Ishikawa (cell line): Measurements from ENCODE around the gene ABCB9.

Source experiments
- CREB1 ChIP-seq: IDR thresholded peaks from 2 replicates; pipeline ENCODE4 v1.6.1; 2012; ENCODE audit warnings: low read depth
- EGR1 ChIP-seq: IDR thresholded peaks from 2 replicates; pipeline ENCODE4 v1.6.1; 2012
- EP300 ChIP-seq: IDR thresholded peaks from 2 replicates; pipeline ENCODE4 v1.6.1; 2012; ENCODE audit warnings: borderline replicate concordance
- RAD21 ChIP-seq: IDR thresholded peaks from 2 replicates; pipeline ENCODE4 v1.6.1; 2012; ENCODE audit warnings: low read depth
- TAF1 ChIP-seq: IDR thresholded peaks from 2 replicates; pipeline ENCODE4 v1.6.1; 2012; ENCODE audit warnings: low read depth, mild to moderate bottlenecking
- TEAD4 ChIP-seq: IDR thresholded peaks from 2 replicates; pipeline ENCODE4 v1.6.1; 2012
- TF ChIP-seq, protein P1 (sequence below): IDR thresholded peaks from 2 replicates; pipeline ENCODE4 v1.6.1; 2012
- TF ChIP-seq, protein P2 (sequence below): IDR thresholded peaks from 2 replicates; pipeline ENCODE4 v1.6.1; 2012; ENCODE audit warnings: low read depth, mild to moderate bottlenecking

DNA sequence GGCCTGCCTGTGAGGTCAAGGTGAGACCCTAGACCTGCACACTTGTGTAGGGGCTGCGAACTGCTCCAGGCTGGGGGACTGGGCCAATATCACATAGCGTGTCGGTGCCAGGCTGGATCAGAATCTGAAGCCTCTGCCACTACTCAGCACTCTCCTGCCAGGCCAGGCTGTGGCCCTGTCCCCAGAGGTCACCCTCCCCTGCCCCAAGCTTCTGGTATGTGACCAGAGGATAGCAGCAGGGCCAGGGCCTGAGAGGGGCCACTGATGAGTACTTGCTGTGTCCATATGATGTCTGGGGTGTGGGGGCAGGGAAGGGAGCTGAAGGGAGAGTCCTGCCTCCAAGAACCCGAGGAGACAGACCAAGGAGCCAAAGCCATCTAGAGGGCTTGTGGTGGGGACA lies 32.1 kb upstream of the ABCB9 start:
- TF ChIP-seq, protein P1, sequence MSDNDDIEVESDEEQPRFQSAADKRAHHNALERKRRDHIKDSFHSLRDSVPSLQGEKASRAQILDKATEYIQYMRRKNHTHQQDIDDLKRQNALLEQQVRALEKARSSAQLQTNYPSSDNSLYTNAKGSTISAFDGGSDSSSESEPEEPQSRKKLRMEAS: no peak
- no peak for TF ChIP-seq EP300
- no peak for TF ChIP-seq TAF1
- TF ChIP-seq RAD21: no peak
- TF ChIP-seq CREB1: no peak
- no peak for TF ChIP-seq EGR1
- TF ChIP-seq TEAD4: no peak
- TF ChIP-seq, protein P2, sequence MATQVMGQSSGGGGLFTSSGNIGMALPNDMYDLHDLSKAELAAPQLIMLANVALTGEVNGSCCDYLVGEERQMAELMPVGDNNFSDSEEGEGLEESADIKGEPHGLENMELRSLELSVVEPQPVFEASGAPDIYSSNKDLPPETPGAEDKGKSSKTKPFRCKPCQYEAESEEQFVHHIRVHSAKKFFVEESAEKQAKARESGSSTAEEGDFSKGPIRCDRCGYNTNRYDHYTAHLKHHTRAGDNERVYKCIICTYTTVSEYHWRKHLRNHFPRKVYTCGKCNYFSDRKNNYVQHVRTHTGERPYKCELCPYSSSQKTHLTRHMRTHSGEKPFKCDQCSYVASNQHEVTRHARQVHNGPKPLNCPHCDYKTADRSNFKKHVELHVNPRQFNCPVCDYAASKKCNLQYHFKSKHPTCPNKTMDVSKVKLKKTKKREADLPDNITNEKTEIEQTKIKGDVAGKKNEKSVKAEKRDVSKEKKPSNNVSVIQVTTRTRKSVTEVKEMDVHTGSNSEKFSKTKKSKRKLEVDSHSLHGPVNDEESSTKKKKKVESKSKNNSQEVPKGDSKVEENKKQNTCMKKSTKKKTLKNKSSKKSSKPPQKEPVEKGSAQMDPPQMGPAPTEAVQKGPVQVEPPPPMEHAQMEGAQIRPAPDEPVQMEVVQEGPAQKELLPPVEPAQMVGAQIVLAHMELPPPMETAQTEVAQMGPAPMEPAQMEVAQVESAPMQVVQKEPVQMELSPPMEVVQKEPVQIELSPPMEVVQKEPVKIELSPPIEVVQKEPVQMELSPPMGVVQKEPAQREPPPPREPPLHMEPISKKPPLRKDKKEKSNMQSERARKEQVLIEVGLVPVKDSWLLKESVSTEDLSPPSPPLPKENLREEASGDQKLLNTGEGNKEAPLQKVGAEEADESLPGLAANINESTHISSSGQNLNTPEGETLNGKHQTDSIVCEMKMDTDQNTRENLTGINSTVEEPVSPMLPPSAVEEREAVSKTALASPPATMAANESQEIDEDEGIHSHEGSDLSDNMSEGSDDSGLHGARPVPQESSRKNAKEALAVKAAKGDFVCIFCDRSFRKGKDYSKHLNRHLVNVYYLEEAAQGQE: no peak
